Measurements from ENCODE around the gene UBXN2A. TPM values are rescaled to one million over a fixed set of nuclear protein-coding genes. Genes with fewer than 3 reads are reported as not detected.

The UBXN2A gene
- total and polyA plus RNA-seq, 2 of the 8 experiments (the other 6 are each of a cell fraction or from before 2014, with no cell fraction given): 3.6 to 20.4 TPM

DNA sequence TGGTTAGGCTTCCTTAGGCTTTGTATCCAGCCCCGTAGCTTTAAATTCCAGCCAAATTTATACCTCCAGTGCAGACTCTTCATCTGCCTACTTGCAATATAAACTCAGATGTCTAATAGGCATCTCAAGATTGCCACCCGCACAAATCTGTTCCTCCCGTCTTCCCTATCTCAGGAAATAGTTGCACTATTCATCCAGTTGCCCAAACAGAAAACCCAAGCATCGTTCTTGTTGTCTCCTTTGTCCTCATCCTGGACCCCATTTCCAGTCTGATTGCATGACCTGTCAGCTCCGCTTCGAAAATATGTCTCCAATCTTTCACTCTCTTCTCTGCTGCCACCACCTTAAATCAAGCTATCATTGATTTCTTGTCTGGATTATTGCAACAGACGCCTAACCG, 111.6 kb downstream of the UBXN2A start:
- H3K56ac ChIP-seq (replicated peaks; ENCODE audit: insufficient read length, low read depth, low read length): no peak overlapping the region
- H4K8ac ChIP-seq (ENCODE audit: extremely low read depth, insufficient read depth, low read length): no peak overlapping the region
- no peak overlapping the region for H3K4me2 ChIP-seq (ENCODE audit: insufficient read depth in 1 of 2, low read depth in 2 of 2, low read length in 2 of 2)
- H2BK120ac ChIP-seq (replicated peaks; ENCODE audit: low read depth, low read length): no peak overlapping the region
- no peak overlapping the region for H4K5ac ChIP-seq (ENCODE audit: insufficient read length, low read depth, low read length)
- no peak overlapping the region for H3K9ac ChIP-seq (replicated peaks in 1 of 4; ENCODE audit: extremely low read depth in 1 of 4, low read depth in 3 of 4, low read length in 3 of 4)
- no peak overlapping the region for H4K91ac ChIP-seq (replicated peaks; ENCODE audit: insufficient read length, low read length)
- 91% methylated on average over 8 of the region's 8 CpGs; no CpG with 5 or more reads in 1 of the 2 experiments for WGBS, 2 experiments (ENCODE audit: extremely low coverage in 1 of 2, insufficient coverage in 1 of 2, insufficient read length in 1 of 2, insufficient replicate concordance in 2 of 2, low coverage in 1 of 2, low lambda C conversion rate in 2 of 2, missing lambda C conversion rate in 1 of 2)
- no peak for FAIRE-seq
- TF ChIP-seq, protein P1, sequence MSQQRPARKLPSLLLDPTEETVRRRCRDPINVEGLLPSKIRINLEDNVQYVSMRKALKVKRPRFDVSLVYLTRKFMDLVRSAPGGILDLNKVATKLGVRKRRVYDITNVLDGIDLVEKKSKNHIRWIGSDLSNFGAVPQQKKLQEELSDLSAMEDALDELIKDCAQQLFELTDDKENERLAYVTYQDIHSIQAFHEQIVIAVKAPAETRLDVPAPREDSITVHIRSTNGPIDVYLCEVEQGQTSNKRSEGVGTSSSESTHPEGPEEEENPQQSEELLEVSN (IDR thresholded peaks at IDR 0.05): no peak
- TF ChIP-seq HDAC6 (IDR thresholded peaks at IDR 0.05; ENCODE audit: low read depth, low read length): no peak
- TF ChIP-seq POU5F1 (IDR thresholded peaks at IDR 0.05; ENCODE audit: low read depth, low read length): no peak
- peaks cover 4 to 12% (median 5%) of the 10 kb centered on the region in 4 experiments; a peak in 5 of 7 replicates for H3K4me1 ChIP-seq (replicated peaks in 1 of 4; ENCODE audit: control insufficient read depth in 3 of 4, insufficient read depth in 4 of 4, low read length in 3 of 4)
- CTCF ChIA-PET (ENCODE audit: partially characterized antibody): interaction anchor here (1.2 to 3.9 kb wide), 3 partner anchors 9 to 25 kb away, joined by 5 to 27 read pairs (median 7); no protein-coding TSS in a partner anchor
- no peaks in the 10 kb centered on the region for H3K9me3 ChIP-seq (ENCODE audit: insufficient read depth in 2 of 2, low read depth in 1 of 2, low read length in 1 of 2)
- no peak overlapping the region for H3K18ac ChIP-seq (ENCODE audit: extremely low read depth, low read length)
- H3K79me2 ChIP-seq (ENCODE audit: control insufficient read depth in 1 of 2, insufficient read depth in 2 of 2, low read length in 2 of 2): peaks cover 0 to 7% of the 10 kb centered on the region in 2 experiments; a peak in 2 of 4 replicates
- no peak overlapping the region for H2BK5ac ChIP-seq (ENCODE audit: low read depth, low read length)
- H3K4ac ChIP-seq (replicated peaks; ENCODE audit: insufficient read length, low read depth, low read length): no peak overlapping the region
- no peaks in the 10 kb centered on the region for H3K79me1 ChIP-seq (ENCODE audit: low read depth, low read length)
- no peak overlapping the region for H2BK20ac ChIP-seq (ENCODE audit: low read length)
- H3K27ac ChIP-seq (ENCODE audit: low read depth, low read length): no peak overlapping the region
- H4K20me1 ChIP-seq (replicated peaks in 1 of 2; ENCODE audit: control insufficient read depth in 1 of 2, insufficient read depth in 2 of 2, low read length in 2 of 2): peaks cover 2 to 4% of the 10 kb centered on the region in 2 experiments
- POLR2A ChIA-PET (ENCODE audit: partially characterized antibody): interaction anchor here (0.7 to 2.0 kb wide), 6 partner anchors 15 to 42 kb away, joined by 3 to 9 read pairs (median 4); partner anchors contain the start of genes MFSD2B and SF3B6
- no peak overlapping the region for H2BK15ac ChIP-seq (ENCODE audit: low read length)
- H2BK12ac ChIP-seq (ENCODE audit: low read depth, low read length): no peak overlapping the region
- no peak overlapping the region for H2AK5ac ChIP-seq (ENCODE audit: low read depth, low read length)
- H3K14ac ChIP-seq (ENCODE audit: insufficient read length): no peak overlapping the region
- no peak overlapping the region for H2AFZ ChIP-seq (ENCODE audit: low read length)
- no peak for DNase-seq (ENCODE audit: low read depth in 1 of 2, low spot score in 2 of 2)
- no peak overlapping the region for H3K23ac ChIP-seq (ENCODE audit: insufficient read length)
- H3K36me3 ChIP-seq (ENCODE audit: control insufficient read depth in 2 of 4, insufficient read depth in 4 of 4, low read length in 3 of 4): peaks cover 0 to 8% (median 0%) of the 10 kb centered on the region in 4 experiments; a peak in 1 of 8 replicates
- H3K23me2 ChIP-seq (ENCODE audit: low read depth, low read length): peaks cover 4% of the 10 kb centered on the region; the same call in 1 of the 2 replicates
- no peak overlapping the region for H3K4me3 ChIP-seq (ENCODE audit: extremely low read depth in 1 of 4, insufficient read depth in 2 of 4, low read depth in 3 of 4, low read length in 4 of 4)
- no peaks in the 10 kb centered on the region for H3K27me3 ChIP-seq (replicated peaks in 1 of 4; ENCODE audit: control insufficient read depth in 3 of 4, extremely low read depth in 1 of 4, insufficient read depth in 3 of 4, low read length in 3 of 4)

All from H1 (cell line).